Left renal cortex interstitium (tissue), 4 donors: ENCODE measurements around the gene CPPED1. TPM values are rescaled to one million over a fixed set of nuclear protein-coding genes. Genes with fewer than 3 reads are reported as not detected.
"Not testable (repeated sequence)": the region's sequence is repeated elsewhere in the genome, so short reads cannot be mapped to it uniquely, and the experiment has no call there.

Experiments
- DNase-seq, 4 donors: peaks; one replicate each; pipeline ENCODE4 v3.0.0-alpha.2; 2013; ENCODE audit warnings: low read depth in 4 of 4, low spot score in 2 of 4, missing footprints in 1 of 4
- polyA plus RNA-seq, 4 donors: library from polyadenylated mRNA; unstranded; fragments of 120-200 nt; gene quantifications; one replicate each; pipeline ENCODE4 v1.2.1, GENCODE V29; 2013; ENCODE audit not compliant: insufficient read length in 4 of 4

Gene CPPED1
- polyA plus RNA-seq, 4 donors, result 22.2 to 25.9 (median 23.8) TPM

- DNase-seq, result no peak
These were observed 1.0 kb downstream of the CPPED1 start for GRCh38 chr16:12802661-12803060.

GRCh38 chr16:12802048-12802447 lies 1.6 kb downstream of the CPPED1 start:
- no peak for DNase-seq

GRCh38 chr16:12801511-12802042 lies 2.1 kb downstream of the CPPED1 start:
- DNase-seq, result peak in 1 of 4 donors; percentile 31

- DNase-seq, result no peak
These were observed 2.9 kb downstream of the CPPED1 start for GRCh38 chr16:12800817-12801216.

- not testable (repeated sequence) for DNase-seq
These were observed 3.7 kb downstream of the CPPED1 start for GRCh38 chr16:12799996-12800395.

GRCh38 chr16:12798846-12799245 lies 4.8 kb downstream of the CPPED1 start:
- DNase-seq, result peak in 1 of 4 donors; percentile 29

GRCh38 chr16:12798171-12798570 lies 5.5 kb downstream of the CPPED1 start:
- no peak for DNase-seq

GRCh38 chr16:12796498-12796897 lies 7.2 kb downstream of the CPPED1 start:
- DNase-seq, result no peak

- no peak for DNase-seq
These were observed 8.9 kb downstream of the CPPED1 start for GRCh38 chr16:12794486-12795387.

GRCh38 chr16:12793865-12794240 lies 9.8 kb downstream of the CPPED1 start:
- no peak for DNase-seq

- no peak for DNase-seq
These were observed 10.4 kb downstream of the CPPED1 start for GRCh38 chr16:12793120-12793864.

GRCh38 chr16:12792528-12792927 lies 11.2 kb downstream of the CPPED1 start:
- DNase-seq, result not testable (repeated sequence)

- DNase-seq, result no peak
These were observed 12.3 kb downstream of the CPPED1 start for GRCh38 chr16:12791340-12791739.

- DNase-seq, result no peak
These were observed 14.9 kb downstream of the CPPED1 start for GRCh38 chr16:12788758-12789157.

- no peak for DNase-seq
These were observed 17.6 kb downstream of the CPPED1 start for GRCh38 chr16:12786081-12786480.

- DNase-seq, result no peak
These were observed 19.6 kb downstream of the CPPED1 start for GRCh38 chr16:12784076-12784475.

- DNase-seq, result no peak
These were observed 21.9 kb downstream of the CPPED1 start for GRCh38 chr16:12781777-12782176.

GRCh38 chr16:12780467-12780866 lies 23.2 kb downstream of the CPPED1 start:
- DNase-seq, result no peak

GRCh38 chr16:12778726-12779125 lies 25.0 kb downstream of the CPPED1 start:
- no peak for DNase-seq

- DNase-seq, result no peak
These were observed 27.9 kb downstream of the CPPED1 start for GRCh38 chr16:12775656-12776236.

GRCh38 chr16:12773221-12773620 lies 30.5 kb downstream of the CPPED1 start:
- no peak for DNase-seq
